GM21576 (cell line): Measurements from ENCODE around the gene GTF2IRD1.
"Not testable (repeated sequence)": the region's sequence is repeated elsewhere in the genome, so short reads cannot be mapped to it uniquely, and the experiment has no call there.

Source experiments
- ATAC-seq: cut with Tn5 transposase; IDR thresholded peaks from one replicate; pipeline ENCODE4 v1.9.1; 2021; ENCODE audit warnings: mild to moderate bottlenecking, moderate library complexity; ENCODE audit not compliant: unreplicated experiment

Gene GTF2IRD1

DNA sequence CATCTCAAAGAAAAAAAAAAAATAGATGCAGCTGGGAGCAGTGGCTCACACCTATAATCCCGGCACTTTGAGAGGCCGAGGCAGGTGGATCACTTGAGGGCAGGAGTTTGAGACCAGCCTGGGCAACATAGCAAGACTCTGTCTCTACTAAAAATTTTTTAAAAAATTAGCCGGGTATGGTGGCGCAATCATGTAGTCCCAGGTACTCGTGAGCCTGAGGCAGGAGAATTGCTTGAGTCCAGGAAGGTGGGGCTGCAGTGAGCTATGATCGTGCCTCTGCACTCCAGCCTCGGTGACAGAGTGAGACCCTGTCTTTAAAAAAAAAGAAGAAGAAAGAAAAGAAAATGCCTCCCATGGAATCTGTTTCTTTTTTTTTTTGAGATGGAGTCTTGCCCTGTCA is 31.9 kb downstream of the GTF2IRD1 start:
- ATAC-seq, result no peak

DNA sequence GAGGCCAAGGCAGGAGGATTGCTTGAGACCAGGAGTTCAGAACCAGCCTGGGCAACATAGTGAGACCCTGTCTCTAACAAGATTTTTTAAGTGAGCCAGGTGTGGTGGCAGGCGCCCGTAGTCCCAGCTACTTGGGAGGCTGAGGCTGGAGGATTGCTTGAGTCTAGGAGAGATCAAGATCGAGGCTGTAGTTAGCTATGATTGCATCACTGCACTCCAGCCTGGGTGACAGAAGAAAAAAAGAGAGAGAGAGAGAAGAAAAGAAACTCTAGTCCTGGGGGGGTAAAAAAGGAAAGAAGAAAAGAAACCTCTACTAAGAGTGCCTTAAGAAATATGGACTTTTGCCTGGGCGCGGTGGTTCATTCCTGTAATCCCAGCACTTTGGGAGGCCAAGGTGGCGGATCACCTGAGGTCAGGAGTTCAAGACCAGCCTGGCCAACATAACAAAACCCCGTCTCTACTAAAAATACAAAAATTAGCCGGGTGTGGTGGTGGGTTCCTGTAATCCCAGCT is 34.9 kb downstream of the GTF2IRD1 start:
- ATAC-seq, result not testable (repeated sequence)

DNA sequence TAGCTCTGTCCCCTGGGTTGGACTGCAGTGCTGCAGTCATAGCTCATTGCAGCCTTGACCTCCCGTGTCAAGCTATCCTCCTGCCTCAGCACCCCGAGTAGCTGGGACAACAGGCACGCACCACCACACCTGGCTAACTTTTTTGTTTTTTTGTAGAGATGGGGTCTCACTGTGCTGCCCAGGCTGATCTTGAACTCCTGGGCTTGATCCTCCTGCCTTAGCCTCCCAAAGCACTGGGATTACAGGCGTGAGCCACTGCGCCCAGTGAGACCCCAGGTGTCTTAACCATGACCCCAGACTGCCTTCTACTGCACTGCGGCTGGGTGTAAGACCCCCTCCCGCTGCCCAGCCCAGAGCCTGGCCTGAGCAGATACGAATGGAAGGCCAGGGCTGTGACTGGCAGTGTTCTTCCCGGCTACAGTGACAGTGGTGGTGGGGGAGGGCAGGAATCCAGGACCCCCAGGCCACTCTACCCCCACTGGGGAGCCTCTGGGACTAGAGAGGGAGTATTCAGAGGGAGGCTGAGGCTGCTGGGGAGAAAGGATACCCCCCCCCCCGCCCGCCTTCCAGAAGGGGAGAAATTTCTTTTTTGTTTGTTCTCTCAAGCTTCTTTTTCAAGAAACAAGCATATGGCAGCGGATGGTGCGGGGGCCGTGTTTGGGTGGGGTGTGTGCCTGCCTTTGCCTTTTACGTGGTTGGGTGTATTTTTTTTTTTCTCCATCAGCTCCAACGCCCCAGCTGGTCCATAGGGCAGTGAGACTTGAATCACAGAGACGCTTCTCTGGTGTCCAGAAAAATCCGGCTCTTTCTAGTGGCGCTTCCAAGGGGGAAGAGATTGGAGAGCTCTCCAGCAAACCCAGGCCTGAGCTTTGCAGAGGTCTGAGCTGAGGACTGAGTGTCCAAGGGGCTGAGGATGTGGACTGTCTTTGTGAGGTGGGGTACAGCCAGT is 36.6 kb downstream of the GTF2IRD1 start:
- no peak for ATAC-seq

DNA sequence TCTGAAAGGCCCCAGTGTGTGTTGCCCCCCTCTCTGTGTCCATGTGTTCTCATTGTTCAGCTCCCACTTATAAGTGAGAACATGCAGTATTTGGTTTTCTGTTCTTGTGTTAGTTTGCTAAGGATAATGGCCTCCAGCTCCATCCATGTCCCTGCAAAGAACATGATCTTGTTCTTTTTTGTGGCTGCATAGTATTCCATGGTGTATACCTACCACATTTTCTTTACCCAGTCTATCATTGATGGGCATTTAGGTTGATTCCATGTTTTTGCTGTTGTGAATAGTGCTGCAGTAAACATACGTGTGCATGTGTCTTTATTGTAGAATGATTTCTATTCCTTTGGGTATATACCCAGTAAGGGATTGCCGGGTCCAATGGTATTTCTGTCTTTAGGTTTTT is 37.8 kb downstream of the GTF2IRD1 start:
- ATAC-seq, result not testable (repeated sequence)

DNA sequence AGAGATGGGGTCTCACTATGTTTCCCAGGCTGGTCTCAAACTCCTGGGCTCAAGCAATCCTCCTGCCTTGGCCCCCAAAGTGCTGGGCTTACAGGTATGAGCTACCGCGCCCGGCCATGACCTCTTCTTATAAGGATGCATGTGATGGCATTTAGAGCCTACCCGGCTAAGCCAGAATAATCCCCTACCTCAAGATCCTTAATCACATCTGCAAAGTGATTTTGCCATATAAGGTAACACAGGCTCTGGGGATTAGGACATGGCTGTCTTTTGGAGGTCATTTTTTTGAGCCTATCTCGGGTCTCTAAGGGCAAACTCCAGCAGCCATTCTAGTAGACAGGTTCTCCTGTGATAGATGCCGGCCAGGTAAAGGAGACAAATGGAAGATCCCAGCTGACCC is 39.6 kb downstream of the GTF2IRD1 start:
- no peak for ATAC-seq

DNA sequence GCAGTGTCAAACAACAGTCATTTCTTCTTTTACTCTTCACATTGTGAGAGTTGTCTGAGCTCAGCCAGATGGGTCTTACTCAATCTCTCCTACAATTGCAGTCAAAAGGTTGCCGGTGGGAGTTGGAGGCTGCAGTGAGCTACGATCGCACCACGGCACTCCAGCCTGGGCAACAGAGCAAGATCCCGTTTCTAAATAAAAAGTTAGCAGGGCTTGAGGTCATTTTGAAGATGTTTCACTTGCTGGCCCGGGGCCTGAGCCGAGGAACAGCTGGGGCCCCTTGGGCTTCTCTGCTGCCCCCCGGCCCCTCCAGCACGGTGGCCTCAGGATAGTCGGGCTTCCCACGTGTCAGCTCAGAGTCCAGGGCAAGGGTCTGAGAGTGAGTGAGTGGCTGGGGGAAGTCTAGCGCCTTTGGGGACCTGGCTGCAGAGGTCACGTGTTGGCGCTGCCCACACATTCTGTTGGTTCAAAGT is 40.4 kb downstream of the GTF2IRD1 start:
- no peak for ATAC-seq

DNA sequence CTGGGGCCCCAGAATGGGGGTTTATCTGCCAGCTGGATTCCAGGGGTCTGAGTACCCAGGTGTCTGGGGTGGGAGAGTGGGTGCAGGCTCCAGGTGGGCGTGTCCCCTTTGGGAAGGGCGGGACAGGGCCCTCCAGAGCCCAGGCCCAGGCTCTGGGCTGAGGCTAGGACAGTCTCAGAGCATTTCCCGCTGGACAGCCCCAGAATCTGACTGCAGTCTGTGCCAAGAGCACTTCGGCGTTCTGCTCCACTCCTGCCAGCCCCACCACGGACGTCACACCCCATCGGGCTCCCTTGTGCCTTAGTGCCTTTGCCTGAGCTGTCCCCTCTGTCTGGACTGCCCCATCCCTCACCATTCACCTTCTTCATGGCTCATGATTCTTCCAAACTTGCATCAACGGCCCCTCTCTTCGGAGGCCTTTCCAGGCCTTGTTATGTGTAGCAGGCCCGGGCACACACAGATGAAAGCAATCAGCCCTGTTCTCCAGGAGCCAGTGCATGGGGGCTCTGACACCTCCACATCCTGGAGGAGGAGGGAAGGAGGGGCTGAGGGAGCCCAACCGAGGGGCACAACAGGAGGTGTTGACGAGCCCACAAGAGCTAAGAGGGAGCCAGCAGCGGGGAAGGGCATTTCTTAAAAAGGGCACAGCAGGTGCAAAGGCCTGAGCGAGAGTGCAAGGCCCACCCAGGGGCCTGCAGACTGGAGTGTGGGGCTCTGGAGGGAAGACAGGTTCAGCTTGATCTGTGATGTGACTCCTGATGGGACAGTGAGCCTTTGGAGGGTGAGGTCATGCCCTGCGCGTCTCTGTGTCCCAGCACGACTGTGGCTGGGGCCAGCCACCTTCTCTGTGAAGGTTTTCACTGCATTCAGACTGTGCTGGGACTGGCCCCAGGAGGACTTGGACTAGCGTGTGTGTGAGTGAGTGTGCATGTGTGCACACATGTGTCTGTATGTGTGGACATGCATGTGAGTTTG is 41.7 kb downstream of the GTF2IRD1 start:
- no peak for ATAC-seq

DNA sequence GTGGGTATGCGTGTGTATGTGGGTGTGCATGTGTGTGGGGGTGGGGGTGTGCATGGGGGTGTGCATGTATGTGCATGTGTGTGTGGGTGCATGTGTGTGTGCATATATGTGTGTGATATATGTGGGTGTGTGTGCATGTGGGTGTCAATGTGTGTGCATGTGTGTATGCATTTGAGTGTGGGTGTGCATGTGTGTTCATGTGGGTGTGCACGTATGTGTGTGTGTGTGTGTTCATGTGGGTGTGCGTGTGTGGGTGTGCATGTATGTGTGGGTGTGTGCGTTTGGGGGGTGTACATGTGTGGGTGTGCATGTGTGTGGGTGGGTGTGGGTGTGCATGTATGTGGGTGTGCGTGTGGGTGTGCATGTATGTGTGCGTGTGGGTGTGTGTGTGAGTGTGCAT is 42.6 kb downstream of the GTF2IRD1 start:
- ATAC-seq, result no peak

DNA sequence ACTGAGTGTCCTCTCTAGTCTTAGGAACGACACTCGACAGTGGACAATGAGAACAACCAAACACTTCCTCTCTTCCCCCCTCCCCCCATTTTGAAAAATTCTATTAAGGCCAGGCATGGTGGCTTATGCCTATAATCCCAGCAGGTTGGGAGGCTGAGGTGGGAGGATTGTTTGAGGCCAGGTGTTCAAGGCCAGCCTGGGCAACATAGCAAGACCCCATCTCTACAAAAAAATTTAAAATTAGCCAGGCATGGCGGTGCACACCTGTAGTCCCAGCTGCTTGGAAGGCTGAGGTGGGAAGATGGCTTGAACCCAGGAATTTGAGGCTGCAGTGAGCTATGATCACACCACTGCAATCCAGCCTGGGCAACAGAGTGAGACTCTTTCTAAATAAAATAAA is 43.1 kb downstream of the GTF2IRD1 start:
- ATAC-seq, result not testable (repeated sequence)

DNA sequence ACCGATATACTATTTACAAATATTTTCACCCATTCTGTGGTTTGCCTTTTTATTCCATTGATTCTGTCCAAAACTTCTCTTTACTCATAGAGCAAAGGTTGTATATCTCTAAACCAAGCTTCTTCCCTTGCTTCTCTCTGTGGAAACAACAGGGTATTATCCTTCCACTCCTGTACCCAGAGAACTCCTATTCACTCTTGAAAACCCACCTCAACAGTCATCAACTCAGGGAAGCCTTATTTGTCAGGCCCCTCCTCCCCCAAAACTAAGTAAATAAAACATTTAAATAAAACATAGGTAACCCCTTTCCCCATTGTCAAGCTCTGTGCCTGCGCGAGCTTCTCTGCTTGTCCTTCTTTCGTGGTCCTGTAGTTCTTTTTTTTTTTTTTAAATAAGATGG is 44.6 kb downstream of the GTF2IRD1 start:
- no peak for ATAC-seq

DNA sequence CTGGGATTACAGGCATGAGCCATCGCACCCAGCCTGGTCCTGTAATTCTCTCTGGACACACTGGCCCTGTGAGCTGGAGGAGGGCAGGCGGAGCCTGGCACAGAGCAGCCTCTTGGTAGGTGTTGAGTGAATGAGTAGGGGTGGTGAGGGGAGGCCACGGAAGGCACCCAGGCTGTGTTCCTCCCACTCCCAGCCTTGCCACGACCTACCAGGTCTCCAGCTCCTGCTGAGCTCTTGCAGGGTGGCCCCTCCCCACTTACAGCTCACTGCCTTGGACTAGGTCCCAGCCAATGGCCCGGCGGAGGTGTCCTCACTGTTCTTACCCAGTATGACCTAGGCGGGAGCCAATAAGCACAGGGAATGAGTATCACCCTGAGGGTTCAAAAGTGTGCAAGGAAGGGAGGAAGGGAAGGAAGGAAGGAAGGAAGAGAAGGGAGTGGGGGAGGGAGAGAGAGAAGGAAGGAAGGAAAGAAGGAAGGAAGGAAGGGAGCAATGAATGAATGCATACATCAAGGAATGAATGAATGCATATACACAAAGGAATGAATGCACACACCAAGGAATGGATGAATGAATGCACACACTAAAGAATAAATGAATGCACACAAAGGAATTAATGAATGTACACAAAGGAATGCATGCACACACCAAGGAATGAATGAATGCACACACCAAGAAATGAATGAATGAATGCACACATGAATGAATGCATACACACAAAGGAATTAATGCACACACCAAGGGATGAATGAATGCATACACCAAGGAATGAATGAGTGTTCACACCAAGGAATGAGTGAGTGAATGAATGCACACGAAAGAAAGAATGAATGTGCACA is 45.5 kb downstream of the GTF2IRD1 start:
- ATAC-seq, result no peak

DNA sequence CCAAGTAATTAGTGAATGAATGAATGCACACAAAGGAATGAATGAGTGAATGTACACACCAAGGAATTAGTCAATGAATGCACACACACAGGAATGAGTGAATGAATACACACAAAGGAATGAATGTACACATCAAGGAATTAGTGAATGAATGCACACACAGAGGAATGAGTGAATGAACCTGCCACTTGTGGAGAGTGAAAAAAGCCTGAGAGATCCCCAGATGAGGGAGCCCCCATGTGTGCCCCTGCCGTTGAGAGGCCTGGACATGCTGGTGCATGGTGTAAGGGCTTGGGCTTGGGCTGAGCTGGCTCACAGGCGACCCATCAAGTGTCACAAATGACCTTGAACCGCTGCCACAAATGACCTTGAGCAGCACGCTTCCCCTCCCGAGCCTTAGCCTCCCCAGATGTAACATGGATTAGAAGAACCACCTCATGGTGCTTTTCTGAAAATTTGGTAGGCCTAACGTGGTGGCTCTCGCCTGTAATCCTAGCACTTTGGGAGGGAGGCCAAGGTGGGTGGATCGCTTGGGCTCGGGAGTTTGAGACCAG is 46.2 kb downstream of the GTF2IRD1 start:
- no peak for ATAC-seq

DNA sequence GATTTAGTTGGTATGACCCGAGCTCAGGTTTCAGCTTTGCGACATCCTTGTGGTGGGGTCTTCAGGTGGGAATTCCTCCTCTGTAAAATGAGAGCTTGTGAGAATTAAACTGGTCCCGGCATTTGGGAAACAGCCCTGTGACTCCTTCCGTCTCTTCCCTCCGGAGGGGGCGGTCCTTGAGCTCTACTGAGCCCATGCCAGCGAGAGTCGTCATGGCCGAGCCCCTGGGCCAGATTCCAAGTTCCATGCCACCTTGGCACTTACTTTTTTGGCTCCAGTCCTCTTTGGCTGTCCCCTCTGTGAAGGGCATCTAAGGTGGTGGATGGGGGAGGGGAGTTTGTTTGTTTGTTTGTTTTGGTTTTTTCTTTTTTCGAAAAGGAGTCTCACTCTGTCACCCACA is 47.6 kb downstream of the GTF2IRD1 start:
- ATAC-seq, result no peak

DNA sequence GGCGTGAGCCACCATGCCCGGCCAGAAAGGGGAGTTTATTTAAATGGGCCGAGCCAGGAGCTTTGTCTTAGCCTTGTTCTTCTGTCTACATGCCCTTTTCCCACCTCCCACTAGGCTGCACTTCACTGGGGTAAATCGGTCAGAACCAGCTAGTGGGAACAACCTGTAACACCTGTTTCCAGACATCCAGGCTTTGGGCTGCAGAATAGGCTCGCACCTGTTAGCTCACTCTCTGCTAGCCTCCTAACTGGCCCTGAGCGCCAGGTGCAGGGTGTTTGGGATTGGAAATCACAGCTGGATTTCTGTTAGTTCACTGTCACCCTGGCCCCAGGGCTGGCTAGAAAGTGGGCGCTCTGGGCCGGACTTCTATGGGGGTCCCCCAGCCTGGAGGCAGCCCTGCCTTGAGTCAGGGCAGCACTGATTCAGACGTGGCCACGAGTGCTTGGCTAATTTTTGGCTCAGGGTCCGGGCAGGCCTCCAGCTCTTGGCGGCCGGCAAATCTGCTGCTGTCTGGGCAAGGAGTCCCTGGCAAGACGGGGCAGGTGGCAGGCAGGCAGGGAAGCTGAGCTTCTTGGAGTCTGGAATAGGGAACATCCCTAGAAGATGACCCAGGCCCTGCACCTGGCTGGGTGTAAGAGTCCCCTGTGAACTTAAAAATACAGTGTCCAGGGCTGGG is 48.6 kb downstream of the GTF2IRD1 start:
- no peak for ATAC-seq

DNA sequence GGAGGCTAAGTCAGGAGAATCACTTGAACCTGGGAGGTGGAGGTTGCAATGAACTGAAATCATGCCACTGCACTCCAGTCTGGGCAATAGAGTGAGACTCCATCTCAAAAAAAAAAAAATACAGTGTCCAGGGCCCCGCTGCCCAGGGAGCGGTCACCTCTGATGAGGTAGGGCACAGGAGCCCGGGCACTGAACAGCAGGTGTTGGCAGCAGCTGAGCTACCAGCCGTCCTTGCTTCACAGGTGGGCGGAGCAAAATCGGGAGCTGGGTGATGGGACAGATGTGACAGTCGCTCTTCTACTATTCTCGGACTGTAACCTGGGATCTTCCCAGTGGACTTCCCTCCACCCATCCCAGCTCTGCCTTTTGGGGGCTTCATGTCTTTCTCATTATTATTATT is 49.4 kb downstream of the GTF2IRD1 start:
- no peak for ATAC-seq

DNA sequence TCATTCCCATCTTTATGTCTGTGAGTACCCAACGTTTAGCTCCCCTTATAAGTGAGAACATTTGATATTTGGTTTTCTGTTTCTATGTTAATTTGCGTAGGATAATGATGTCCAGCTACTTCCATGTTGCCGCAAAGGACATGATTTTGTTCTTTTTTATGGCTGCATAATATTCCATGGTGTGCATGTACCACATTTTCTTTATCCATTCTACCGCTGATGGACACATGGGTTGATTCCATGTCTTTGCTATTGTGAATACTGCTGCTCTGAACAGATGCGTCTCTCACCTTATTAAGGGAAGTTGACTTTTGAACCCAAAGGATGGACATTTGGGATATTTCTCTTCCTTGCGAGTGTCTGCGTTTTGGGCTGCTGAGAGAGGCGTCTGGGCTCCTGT is 50.2 kb downstream of the GTF2IRD1 start:
- no peak for ATAC-seq

DNA sequence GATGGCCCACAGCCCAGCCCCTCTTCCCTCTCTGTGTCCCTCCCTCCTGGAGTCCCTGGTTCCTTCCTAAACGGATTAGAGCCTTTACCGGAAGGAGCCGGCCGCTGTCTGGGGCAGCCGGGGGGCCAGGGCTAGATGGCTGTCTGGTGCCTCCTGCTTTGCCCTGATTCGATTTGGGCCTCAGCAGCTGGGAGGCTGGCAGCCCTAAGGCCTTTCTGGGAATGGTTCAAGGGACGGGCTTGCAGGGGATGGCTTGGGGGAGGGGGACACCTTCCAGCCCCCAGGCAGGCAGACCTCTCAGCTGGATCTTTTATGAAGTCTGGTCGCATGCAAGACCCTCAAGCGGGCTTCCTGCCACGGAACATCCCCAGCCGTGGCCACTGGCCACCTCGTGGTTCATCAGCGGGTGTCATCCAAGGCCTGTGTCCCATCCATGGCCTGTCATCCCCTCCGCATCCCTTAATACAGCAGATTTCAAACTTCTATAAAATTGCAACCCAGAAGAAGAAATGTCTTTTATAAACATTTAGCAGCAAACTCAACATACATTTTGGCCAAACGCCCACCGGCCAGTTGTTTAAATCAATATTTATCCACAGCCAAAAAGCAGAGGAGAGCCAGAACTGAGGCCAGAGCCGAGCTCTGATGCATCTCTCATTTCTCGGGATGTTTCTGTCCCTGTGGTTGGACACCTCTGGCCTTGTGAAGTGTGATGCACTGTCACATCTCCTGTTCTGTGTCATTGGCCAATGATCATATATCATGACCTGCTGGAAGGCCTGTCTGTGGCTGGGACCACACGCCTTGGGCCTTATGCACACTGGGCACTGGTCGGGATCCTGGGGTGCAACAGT is 52.0 kb downstream of the GTF2IRD1 start:
- ATAC-seq, result no peak

DNA sequence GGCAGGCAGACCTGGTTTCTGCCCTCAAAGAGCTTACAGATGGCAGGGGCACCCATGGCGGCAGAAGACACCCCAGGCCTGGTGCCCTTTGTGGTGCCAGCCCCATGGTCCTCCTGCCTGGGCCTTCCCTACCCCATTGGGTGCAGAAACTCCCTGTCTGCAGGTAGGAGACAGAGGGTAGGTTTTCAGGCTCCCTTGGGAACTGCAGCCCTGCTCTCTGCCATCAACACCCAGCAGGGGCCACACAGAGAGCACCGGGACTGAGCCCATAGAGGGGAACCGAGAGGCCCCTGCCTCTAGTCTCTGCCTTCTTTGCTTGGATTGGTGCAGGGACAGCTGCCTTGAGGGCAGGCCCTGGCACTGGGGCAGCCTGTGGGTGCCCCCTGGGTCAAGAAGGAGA is 52.6 kb downstream of the GTF2IRD1 start:
- ATAC-seq, result no peak
